ENCODE results near the gene PHYKPL.
"Not testable (repeated sequence)": the region's sequence is repeated elsewhere in the genome, so short reads cannot be mapped to it uniquely, and the experiment has no call there.

PHYKPL gene

DNA sequence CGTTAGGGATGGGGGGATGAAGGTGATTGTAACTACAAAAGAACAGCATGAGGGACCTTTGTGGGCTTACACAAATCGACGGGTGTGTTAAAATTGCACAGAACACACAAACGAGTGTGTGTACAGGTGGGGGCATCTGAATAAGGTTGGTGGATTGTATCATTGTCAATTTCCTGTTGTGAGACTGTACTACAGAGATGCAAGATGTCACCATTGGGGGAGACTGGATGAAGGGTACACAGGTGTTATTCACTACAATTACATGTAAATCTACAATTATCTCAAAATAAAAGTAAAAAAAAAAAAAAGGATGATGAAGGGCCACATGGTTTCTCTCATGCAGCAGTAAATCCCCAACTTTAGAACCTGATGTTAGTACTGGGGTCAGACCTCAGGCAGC lies 31.4 kb upstream of the PHYKPL start:
- no peak for DNase-seq

DNA sequence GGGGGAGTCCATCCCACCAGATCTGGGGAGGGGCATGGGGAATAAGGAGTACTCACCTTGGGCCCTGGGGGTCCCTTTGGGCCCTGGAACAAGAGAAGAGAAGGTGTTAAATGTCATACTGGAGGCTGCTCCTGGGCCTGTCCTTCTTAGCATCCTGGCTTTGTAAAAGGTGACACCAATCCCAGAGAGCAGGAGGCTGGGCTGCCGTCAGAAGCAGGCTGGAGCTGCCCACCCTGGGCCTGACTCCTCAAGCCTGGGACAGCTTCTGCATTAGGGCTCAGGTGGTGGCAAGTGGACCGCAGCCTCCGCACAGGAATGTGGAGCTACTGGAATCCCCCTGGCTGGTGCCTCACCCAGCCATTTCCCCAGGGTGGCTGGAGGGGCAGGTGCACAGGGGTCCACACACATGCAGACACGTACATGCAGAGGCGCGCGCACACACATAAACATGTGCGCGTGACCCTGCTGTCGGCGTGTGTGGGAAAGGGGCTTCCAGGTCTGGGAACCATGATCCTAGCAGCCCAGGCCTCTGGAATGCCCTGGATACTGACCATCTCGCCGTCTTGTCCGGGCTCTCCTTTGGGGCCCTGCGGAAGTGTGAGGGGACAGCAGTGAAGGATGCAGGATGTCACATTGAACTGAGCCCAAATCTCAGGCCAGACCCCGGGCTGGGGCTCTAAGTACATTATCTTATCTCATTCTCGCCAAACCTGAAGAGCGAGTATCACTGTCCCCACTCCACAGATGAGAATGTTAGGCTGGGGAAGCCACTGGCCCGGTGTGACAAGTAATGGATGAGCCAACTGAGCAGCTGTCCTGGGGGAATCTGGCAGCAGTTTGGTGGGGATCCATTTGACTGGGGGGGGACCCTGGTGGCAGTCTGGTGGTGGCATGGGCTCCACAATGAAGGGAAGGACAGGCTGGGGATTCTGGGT lies 29.3 kb upstream of the PHYKPL start:
- DNase-seq: no peak

DNA sequence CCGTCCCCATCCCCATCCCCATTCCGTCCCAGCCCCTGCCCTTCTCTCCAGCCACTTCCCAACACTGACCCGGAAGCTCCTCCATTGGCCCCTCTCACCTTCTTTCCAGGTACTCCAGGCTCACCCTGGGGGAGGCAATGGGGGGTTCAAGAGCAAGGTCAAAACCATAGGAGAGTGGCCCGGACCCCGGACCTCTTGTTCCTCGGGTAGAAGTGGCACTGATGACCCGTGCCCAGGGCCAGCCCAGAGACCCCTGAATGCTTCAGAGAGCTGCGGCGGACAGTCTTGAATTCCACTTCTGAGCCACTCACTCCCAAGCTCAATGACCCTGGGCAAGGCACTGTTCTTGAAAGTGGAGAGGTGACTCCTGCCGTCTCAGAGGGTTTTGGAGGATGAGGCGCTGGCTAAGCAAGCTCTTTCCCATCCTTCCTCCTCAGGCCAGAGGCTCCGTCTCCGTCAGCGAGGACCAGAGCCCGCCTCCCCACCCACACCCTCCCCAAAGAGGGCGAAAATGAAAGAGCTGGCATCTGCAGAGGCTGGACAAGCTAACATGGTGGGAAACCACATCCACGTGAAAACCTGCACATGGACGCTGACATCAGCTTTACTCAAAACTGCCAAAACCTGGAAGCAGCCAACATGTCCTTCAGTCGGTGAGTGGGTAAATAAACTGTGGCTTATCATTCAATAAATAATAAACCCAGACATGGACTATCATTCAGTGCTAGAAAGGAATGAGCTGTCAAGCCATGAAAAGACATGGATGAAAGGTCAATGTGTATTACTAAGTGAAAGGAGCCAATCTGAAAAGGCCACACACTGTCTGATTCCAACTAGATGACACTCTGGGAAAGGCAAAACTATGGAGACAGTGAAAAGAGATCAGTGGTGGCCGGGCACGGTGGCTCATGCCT lies 27.3 kb upstream of the PHYKPL start:
- DNase-seq: no peak

DNA sequence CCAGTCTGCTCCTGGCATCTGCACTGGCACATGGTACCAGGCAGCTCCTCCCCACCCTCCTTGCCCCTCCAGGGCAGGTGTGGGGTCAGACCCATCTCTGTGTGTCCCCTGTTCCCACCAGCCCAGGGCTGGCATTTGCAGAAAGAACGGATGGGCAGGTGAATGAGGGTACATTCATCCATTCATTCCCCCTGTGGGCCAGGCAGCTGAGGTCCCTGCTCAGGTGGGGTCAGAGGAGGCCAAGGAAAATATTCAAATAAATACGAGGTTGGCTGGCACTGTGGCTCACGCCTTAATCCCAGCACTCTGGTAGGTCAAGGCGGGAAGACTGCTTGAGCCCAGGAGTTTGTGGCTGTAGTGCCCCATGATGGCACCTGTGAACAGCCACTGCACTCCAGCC lies 25.0 kb upstream of the PHYKPL start:
- DNase-seq: no peak

DNA sequence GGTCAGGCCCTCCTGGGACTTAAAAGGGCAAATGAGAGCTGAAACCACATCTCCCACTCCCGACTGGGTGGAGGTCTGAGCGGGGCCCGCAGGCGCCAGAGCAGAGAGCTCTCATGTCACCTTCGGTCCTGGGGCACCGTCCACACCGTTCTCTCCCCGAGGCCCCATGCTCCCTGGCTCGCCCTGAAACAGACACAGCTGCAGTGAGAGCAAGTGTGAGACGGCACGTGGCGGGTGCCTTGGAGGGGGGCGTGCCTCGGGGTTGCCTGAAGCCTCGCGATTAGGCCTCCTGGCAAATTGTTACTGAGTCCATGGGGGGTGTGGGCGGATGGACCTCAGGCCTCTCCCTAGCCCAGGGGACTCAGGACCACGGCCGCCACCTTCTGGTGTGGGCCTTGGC lies 24.1 kb upstream of the PHYKPL start:
- DNase-seq: no peak

DNA sequence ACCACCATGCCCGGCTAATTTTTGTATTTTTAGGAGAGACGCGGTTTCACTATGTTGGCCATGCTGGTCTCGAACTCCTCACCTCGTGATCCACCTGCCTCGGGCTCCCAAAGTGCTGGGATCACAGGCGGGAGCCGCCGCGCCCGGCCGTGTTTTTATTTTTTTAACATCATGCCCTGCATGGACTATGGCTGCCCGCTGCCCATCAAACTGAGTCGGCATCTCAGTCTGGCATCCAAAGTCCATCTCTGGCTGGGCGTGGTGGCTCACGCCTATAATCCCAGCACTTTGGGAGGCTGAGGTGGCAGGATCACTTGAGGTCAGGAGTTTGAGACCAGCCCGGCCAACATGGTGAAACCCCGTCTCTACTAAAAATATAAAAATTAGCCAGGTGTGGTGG lies 21.0 kb upstream of the PHYKPL start:
- DNase-seq: not testable (repeated sequence)

DNA sequence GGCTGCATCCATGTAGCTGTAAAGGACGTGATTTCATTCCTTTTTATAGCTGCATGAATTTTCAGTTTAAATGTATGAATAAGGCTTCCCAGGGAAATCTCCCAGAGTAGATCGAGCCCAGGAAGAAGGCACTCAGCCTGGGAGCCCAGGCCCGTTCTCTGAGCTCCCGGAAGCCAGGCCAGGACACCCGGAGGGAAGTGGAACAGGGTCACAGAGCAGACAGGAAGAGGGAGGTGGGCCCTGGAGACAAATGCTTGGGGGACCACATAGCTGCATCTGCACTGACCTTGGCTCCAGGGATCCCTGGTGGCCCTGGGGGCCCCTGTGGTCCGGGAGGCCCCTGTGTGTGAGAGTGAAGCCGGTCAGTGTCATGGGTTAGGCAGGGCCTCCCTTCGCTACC lies 19.7 kb upstream of the PHYKPL start:
- no peak for DNase-seq

DNA sequence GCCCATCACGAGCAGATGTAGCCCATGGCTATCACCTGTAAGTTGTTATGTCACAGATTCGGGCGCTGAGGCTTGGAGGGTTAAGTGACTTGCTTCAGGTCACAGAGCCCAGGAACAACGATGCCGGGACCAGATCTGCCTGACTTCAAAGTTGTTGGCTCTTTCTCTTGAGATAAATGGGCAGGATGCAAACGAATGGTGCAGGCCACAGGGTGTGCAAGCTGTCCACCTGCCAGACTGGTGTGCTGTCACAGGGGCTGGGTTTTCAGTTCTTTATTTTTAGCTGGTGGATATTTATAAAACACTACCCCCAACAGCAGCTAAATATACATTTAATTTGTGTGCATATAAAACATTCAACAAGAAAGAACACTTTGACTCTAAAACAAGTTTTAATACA lies 17.7 kb upstream of the PHYKPL start:
- no peak for DNase-seq

DNA sequence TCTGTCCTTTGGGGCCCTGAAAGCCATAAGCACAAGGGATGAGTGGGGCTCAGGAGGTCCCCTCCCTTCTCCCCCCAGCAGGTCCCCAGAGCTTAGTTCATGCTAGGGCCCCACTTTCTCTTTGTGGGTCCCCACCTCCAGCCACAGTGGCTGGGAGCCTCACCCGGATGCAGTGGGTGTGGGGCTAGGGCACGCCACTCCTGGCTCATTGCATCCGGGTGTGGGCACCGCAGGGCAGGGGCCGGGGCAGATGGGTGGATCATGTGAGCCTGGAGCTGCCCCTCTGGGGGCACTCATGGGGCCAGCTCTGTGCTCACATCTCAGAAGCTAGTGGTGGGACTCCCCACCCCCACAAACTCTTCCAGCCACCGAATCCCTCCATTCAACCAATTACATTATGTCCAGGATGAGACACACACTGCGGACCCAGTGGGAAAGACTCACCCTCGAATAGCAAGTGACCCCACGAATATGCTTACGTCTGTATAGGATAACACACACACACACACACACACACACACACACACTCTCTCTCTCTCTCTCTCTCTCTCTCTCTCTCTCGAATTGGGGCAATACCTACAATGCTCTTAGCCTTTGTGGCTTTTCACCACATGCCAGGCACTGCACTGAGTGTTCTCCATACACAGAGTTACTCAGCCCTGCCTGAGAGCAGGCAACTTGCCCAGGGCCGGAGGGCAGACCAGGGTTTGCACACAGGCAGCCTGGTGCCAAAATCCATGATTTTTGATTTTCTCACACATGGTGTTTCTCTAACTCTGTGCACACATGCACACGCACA lies 16.8 kb upstream of the PHYKPL start:
- peak; percentile 2 for DNase-seq

DNA sequence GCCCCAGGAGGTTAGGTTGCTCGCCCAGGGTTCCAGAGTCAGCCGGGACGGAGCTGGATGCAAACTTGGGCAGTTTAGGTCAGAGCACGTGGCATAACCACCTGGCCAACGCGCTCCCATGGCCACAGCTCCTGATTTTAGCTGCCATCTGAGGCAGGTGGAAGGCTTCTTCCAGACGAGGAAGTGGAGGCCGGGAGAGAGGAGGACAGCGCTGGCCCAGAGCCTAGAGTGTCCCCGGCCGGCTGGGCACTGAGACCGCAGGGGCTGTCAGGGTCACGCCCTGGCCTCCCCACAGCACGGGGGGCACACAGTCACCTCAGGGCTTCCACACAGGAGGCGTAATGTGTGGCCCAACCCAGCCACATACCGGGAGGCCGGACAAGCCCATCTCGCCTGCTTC lies 16.1 kb upstream of the PHYKPL start:
- no peak for DNase-seq

DNA sequence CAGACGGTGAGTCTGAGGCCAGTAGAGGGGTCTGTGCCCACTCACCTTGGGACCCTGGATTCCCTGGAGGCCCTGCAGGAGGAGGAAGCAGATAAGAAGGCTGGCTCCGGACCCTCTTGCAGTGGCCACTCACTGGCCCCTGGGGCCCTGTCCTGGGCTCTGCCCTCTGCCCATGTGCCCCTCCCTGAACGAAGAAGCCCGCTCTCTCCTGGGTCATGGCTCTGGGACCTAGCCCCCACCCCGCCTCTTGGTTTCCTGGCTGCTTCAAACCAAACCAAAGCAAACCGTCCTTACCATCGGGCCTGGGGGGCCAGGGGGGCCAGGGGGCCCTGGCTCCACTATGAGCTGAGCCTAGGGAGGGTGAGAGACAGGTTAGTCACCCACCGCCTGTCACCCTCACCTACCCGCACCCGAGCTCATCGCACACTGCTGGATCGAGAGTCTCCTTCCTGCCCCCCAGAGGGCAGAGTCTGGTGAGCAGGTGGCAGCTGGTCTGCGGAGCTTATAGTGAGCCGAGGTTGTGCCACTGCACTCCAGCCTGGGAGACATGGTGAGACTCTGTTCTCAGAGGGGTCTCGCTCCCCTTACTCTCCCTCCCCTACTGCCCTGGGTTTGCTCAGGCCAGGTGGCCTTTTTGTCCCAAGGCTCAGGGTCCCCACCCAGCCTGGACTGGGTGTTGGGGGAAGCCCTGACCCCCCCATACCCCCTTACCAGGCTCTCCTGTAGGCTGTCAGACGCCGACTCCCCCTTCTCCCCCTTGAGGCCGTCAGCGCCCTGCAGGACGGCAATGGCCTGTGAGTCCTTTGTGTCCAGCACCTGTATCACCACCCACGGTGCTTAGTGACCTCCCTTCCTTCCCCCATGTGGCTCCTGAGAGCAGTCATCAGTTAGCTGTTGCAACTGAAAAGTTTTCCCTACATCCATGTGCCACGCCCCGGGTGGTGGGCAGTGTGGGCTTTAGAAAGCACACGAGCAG lies 15.2 kb upstream of the PHYKPL start:
- DNase-seq: no peak

DNA sequence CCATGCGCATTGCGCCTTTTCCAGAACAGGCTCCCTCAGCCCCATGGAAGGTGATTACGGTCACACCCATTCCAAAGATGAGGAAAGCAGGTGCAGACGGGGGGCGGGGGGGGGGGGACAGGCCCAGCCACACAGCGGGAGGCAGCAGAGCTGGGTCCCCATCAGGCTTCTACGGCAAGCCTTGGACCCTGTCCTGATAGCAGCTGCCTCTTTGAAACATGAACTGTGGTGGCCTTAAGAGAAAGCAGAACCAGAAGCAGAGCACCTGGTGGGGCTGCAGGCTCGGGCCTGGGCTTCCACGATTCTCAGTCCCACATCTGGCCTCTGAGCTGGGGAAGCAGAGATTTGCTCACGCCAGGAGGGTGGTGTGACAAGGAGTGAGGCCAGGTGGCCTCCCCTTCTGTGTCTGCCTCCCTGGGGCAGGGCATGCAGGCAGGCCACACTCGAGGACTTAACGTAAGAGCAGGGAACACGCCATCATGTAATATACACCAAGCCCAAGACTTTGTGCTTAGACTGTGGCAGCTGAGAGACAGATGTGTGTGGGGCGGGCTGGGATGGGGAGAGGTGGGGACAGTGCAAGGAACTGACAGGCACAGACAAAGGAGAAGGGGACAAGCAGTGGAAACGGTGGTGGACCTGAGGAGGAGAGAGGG lies 14.2 kb upstream of the PHYKPL start:
- DNase-seq: no peak

DNA sequence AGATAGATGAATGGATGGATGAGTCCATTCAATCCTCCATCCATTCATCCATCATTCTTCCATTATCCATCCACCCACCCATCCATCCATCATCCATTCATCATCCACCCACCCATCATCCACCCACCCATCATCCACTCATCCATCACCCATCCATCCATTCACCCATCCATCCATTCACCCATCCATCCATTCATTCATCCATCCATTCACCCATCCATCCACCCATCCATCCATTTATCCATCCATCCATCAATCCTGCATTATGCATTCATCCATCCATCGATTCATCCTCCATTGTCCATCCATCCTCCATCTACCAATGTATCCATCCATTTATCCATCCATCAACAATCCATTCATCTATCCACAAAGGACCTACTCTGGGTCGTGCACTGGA lies 12.8 kb upstream of the PHYKPL start:
- DNase-seq: no peak

DNA sequence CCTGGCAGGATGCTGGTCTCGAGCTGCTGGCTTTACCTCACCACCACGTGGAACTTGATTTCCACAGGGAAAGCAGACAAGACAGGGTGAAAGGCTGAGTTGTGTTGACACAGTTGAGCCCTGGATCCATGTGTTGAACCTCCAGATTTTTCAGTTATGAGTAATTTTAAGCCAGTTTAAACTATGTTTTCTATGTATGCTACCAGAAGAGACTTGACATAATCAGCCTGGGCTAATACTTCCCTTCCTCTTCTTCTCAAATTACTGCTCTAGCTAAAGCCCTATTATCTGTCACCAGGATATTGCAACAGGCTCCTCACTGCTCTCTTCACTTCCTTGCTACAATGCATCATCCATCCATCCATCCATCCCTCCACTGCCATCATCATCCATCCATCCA lies 12.0 kb upstream of the PHYKPL start:
- no peak for DNase-seq

DNA sequence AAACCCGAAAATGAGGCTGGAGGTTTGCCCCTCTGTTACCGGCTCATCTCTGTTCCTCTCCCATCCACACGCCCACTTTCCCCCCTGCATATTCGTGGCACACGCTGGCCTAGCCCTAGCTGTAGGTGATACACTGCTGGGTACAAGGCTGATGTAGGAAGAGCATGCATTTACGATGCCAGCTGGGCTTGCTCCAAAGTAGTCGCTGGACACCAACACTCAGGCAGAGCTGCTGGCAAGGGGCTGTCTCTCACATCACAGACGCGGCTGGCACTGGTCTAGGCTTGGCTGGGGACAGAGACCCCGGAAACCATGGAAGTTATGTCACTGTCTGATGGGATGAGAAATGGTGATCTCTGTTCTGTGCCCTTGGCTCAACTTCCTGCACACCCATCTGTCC lies 9.8 kb upstream of the PHYKPL start:
- no peak for DNase-seq

DNA sequence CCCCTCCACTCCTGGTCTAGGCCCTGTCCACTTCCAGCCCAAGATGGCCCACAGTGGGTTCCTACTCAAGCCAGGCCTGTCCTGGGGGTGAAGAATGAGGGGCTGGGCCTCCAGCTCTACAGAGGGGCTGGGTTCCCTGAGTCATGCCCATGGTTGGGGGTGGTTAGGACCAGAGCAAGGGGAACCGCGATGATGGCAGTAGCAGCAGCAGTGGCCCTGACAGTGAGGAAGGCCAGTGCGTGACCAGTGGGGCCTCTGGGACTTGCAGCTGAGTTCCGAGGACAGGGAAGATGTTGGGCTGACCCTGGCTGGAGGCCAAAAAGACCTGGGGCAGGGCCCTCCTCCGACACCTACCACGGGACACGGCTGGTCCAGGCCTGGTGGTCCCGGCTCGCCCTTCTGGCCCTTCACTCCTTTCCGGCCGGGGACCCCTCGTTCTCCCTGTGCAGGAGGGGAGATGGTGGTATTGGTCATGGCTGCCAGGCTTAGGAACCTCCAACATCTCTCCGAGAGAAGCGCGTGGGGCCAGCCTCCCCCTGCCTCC lies 9.2 kb upstream of the PHYKPL start:
- no peak for DNase-seq

DNA sequence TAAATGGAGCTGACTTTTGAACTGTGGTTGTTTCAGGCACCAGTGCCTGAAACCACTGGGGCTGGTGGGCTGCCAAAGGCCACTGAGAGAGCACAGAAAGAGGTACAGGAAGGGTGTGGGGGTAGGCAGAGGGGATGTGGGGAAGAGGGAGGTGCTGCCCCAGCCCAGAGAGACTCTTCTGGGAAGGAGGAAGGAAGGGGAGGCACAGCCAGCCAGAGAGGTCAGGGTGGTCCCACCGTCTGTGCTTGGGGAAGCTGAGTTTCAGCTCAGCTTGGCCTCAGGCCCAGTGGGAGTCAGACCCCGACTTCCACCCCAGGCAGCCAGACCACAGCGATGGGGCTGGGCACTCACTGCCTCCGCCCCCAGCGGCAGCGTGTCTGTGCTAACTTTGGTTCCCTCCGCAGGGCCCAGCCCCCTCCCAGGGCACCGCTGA lies 8.6 kb upstream of the PHYKPL start:
- DNase-seq: no peak

DNA sequence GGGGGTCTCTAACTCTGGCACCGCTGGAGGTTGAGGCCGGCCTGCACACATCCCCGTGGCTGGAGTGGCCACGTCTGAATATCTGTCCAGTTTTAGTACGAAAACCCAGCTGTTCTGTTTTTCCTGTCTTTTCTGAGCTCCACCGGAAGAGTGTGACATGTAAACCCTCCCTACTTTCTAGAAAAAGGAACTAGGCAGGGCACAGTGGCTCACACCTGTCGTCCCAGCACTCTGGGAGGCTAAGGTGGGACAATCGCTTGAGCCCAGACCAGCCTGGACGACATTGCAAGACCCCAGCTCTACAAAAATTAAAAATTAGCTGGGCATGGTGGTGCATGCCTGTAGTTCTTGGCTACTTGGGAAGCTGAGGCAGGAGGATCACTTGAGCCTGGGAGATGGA lies 8.2 kb upstream of the PHYKPL start:
- DNase-seq: no peak

DNA sequence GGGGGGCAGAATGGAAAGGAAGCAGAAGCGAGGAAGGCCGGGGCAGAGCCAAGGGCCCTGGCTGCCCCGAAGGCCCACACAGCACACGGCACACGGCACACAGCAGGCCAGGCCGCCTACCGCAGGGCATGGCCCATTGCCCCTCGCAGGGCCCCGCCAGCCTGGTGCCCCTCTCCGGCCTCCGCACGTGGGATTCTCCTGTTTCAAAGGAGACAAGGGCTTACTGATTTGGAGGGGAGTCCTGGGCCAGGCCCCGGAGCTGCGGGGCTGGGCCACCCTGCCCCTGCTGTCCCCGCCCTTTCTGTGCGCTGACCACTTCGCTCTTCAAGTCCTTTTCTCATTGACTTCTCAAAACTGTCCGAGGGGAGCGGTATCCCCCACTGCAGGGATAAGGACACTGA lies 7.7 kb upstream of the PHYKPL start:
- DNase-seq: no peak

DNA sequence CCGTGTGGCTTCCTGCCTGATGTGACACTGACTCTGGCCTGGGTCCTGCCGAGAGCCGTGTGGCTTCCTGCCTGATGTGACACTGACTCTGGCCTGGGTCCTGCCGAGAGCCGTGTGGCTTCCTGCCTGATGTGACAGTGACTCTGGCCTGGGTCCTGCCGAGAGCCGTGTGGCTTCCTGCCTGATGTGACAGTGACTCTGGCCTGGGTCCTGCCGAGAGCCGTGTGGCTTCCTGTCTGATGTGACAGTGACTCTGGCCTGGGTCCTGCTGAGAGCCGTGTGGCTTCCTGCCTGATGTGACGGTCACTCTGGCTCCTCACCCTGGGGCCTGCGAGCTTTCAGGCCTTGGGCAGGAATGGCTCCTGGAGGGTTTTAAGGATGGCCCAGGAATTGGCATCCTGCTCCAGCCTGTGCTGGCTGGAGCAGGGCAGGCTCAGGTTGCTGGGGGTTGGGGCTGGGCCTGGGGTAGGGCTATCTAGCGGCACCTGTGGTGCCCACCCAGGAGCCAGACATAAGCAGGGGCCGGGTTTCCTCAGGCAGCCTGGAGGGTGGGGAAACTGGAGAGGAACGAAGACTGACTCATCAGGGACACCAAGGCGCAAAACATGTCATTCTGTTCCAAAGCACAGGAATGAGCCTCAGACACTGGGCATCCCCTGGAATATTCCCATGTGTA lies 7.2 kb upstream of the PHYKPL start:
- DNase-seq: not testable (repeated sequence)
